IPS-18c (cell line): Measurements from ENCODE around the gene PGS1.
"Not testable (repeated sequence)": the region's sequence is repeated elsewhere in the genome, so short reads cannot be mapped to it uniquely, and the experiment has no call there.

Experiments
- H3K4me3 ChIP-seq: 2 replicates; pipeline ENCODE4 v1.7.0; 2013; ENCODE audit warnings: low read depth, mild to moderate bottlenecking, low read length, moderate library complexity; ENCODE audit not compliant: insufficient read depth
- H3K9me3 ChIP-seq: one replicate; pipeline ENCODE4 v1.6.1; 2013; ENCODE audit warnings: mild to moderate bottlenecking, low read length, moderate library complexity; ENCODE audit not compliant: control insufficient read depth, insufficient read depth

PGS1 gene

GRCh38 chr17:78466109-78466785 lies 87.8 kb downstream of the PGS1 start:
- H3K9me3 ChIP-seq, H3K4me3 ChIP-seq: not testable (repeated sequence)

- Histone ChIP-seq H3K9me3 (no peaks in the 10 kb centered on the region), H3K4me3 (no peak overlapping the region)
Measured at GRCh38 chr17:78466786-78467715, 88.6 kb downstream of the PGS1 start.

- Histone ChIP-seq H3K9me3 (no peaks in the 10 kb centered on the region), H3K4me3 (no peak overlapping the region)
Measured at GRCh38 chr17:78468366-78468765, 89.9 kb downstream of the PGS1 start.

GRCh38 chr17:78469443-78469842 lies 91.0 kb downstream of the PGS1 start:
- H3K9me3 ChIP-seq, result no peaks in the 10 kb centered on the region
- no peak overlapping the region for H3K4me3 ChIP-seq

GRCh38 chr17:78471635-78472034 lies 93.2 kb downstream of the PGS1 start:
- Histone ChIP-seq H3K4me3 (no peak overlapping the region), H3K9me3 (no peaks in the 10 kb centered on the region)

- no peak overlapping the region for H3K4me3 ChIP-seq
- H3K9me3 ChIP-seq, result no peaks in the 10 kb centered on the region
Measured at GRCh38 chr17:78472035-78472905, 93.8 kb downstream of the PGS1 start.

GRCh38 chr17:78473951-78474613 lies 95.6 kb downstream of the PGS1 start:
- Histone ChIP-seq H3K4me3 (no peak overlapping the region), H3K9me3 (no peaks in the 10 kb centered on the region)
